ENCODE measurements around the gene DIABLO.
"Not testable (repeated sequence)": the region's sequence is repeated elsewhere in the genome, so short reads cannot be mapped to it uniquely, and the experiment has no call there.

DIABLO gene

DNA sequence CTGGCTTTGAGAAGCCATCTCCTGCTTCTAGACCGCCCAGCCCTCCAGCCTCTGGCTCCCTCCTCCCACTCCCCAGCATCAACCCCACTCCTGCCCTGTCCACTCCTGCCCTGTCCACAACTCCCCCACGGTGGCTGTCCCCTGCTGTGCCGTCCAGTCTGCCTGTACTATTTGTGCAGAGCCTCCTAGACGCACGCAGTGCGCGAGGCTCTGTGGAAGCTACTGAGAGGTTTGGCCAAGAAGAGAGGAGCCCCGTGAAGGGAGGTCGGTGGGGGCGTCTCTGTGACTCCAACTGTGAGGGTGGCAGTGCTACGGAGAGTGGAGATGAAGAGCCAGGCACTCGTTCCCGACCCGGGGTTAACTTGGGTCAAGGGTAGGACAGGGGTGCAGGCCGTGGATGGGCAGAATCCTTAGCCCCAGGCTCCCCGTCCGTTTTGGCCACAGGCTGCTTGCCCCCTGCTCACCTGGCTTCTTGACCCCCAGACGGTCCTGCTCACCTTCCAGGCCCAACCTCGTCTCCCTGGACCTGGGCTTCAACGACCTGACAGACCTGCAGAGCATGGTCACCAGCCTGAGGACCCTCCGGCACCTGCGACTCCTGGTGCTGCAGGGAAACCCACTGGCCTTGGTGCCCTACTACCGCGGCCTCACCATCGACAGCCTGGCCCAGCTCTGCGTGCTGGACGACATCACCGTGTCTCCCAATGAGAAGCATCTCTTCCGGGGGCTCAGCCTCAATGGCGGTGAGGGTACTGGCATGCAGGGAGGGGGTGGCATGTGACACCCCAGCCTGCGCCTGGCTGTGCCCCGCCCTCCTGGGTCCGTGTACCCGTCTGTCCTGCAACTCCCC, 36.0 kb downstream of the DIABLO start:
- DNase-seq (ENCODE audit: low read depth), result no peak

DNA sequence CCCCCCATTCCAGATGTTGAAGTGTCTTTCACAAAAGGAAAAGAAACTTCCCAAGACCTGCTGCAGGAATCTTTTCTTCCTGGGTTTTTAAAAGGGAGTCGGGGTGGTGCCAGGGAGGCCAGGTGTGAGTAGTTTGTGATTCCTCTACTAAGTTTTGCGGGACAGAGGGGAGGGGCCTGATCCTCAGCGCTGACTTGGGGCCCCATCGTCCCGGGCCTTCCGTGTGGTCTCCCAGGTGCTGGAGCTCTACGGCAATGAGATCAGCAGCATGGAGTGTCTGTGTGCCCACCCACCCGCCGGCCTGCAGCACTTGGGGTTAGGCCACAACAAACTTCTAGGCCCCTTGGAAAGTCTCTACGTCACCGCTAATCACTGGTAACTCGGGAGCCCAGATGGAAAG, 38.4 kb downstream of the DIABLO start:
- no peak for DNase-seq (ENCODE audit: low read depth)

DNA sequence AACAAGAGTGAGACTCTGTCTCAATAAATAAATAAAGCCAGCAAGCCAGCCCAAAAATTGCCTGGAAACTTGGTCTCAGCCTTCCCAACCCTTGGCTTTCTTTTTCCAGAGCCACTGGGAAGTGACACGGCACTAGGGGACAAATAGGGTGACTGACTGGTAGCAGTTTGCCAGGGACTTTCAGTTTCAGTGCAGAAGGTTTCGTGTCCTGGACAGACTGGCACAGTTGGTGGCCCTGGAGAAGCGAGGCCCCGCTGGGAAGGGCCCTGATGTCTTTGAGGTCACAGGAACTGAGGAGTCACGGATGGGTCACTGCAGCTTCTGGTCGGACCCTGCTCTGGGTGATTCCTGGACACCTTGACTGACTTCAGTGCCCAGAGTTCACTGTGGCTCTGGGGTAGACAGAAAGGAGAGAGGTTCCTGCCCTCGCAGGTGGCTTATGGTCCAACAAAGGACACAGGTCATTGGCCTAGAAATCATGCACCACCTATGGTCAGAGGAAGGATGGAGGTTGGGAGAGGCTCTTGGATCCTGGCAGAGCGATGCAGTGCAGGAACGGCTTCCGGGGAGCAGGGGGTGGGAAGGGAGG, 40.3 kb downstream of the DIABLO start:
- no peak for DNase-seq (ENCODE audit: low read depth)

- DNase-seq (ENCODE audit: low read depth), result no peak
Observed at GRCh38 chr12:122185079-122185478, 40.8 kb downstream of the DIABLO start.

- DNase-seq (ENCODE audit: low read depth), result no peak
Observed at GRCh38 chr12:122184517-122184916, 41.3 kb downstream of the DIABLO start.

DNA sequence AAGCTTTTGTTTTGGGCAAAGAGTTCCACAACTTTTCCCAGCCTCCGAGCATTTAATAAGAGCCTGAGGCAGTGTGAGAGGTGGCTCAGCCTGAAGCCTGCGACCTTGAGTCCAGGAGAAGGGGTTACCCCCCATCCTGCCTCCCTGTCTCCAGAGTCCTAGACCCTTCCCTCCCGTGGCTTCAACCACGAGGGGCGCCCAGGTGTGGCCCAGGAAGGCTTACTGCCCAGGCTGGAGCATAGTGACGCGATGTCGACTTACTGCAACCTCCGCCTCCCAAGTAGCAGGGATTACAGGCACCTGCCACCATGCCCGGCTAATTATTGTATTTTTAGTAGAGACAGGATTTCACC, 42.3 kb downstream of the DIABLO start:
- DNase-seq (ENCODE audit: low read depth), result no peak

DNA sequence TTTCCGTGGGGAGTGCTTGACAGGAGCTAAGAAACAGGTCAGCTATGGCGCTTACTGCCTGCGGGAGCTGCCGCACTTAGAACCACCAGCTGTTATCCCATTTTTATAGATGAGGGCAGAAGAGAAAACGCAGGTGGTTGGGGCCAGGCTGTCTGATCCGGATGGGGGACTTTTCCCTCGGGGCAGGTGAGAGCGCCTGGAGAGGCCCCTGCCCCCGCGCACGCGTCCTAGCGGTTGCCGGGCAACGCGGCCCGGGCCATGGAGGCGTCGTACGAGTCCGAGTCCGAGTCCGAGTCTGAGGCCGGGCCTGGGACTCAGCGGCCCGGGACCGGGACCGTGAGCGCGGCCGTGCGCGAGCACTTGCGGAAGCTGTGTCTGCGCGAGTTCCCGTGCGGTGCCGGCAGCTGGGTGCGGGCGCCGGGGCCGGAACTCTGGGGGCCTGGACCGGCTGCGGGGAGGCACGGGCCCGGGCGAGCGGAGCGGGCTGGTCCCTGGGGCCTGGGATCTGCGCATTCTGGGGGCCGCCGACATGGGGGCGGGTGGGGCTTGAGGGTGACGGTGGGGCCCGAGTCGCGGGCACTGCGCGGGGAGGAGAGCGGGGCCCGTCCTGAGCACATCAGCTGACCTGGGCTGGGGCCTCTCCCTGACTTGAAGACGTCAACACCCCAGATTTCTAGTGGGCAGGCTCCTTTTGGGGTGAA, 42.8 kb downstream of the DIABLO start, which contains the start of gene LRRC43:
LRRC43 (plus strand) TSS at position 237 of the 701 bp plus-strand sequence; CDS start at position 259, 22 bp downstream.
- no peak for DNase-seq (ENCODE audit: low read depth)

- DNase-seq (ENCODE audit: low read depth), result not testable (repeated sequence)
Observed at GRCh38 chr12:122176473-122176872, 49.4 kb downstream of the DIABLO start.

- DNase-seq (ENCODE audit: low read depth), result no peak
Observed at GRCh38 chr12:122174155-122174845, 51.6 kb downstream of the DIABLO start, which contains the start of gene IL31. Gene IL31, minus strand, starts transcription at chr12:122174221. Its CDS starts 49 bp downstream, at chr12:122174172.

DNA sequence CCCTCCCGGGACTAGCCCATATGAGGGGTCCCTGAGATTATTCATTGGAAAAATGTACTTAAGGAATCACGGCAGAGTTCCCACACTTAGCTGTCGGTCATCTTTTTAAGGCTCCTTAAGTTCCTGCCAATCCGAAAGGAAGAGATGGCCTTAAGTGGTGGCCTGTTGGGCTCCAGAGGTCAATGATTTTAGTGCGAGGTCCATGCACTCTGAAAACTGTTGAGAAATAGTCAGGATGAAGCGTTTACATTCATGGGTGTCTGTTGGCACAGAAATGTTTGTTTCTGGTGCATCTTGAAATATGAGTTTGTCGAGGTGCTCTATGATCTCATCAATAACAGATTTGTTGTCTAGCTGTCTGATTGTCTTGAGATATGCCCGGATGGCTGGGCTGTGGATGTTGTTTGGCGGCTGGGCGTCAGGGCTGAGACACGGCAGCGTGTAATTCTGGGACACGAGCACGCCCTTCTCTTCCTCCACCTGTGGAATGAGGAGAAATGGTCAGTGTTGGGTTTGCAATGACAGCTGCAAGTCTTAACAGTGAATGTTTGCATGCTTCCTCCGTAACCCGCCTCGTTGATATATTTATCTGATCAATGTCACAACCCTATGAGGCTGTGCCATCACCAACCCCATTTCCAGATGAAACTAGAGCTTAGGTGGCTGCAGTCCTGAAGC, 53.5 kb downstream of the DIABLO start:
- DNase-seq (ENCODE audit: low read depth), result no peak

GRCh38 chr12:122171399-122171798, 54.5 kb downstream of the DIABLO start:
- no peak for DNase-seq (ENCODE audit: low read depth)

- no peak for DNase-seq (ENCODE audit: low read depth)
Observed at GRCh38 chr12:122168492-122168891, 57.4 kb downstream of the DIABLO start.

DNA sequence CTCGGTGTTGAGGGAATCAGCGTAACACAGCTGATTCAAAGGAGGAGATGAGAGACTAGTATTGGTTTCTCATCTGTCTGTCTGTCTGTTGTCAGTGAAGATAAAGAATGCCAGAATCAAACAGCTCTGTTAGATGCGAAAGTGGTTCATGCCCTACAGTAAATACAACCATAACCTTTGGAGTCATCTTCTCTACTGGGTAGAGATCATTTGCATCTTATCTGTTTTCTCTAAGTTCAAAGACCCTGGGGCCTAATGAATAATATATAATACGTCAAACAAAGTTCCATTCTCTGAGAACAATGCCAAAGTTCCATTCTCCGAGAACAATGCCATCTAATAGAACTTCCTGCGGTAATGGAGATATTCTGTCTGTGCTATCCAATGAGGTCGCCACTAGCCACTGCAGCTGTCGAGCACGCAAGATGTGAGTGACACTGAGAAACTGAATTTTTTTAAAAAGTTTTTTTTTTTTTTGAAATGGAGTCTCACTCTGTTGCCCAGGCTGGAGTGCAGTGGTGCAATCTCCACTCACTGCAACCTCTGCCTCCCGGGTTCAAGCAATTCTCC, 58.4 kb downstream of the DIABLO start:
- no peak for DNase-seq (ENCODE audit: low read depth)

DNA sequence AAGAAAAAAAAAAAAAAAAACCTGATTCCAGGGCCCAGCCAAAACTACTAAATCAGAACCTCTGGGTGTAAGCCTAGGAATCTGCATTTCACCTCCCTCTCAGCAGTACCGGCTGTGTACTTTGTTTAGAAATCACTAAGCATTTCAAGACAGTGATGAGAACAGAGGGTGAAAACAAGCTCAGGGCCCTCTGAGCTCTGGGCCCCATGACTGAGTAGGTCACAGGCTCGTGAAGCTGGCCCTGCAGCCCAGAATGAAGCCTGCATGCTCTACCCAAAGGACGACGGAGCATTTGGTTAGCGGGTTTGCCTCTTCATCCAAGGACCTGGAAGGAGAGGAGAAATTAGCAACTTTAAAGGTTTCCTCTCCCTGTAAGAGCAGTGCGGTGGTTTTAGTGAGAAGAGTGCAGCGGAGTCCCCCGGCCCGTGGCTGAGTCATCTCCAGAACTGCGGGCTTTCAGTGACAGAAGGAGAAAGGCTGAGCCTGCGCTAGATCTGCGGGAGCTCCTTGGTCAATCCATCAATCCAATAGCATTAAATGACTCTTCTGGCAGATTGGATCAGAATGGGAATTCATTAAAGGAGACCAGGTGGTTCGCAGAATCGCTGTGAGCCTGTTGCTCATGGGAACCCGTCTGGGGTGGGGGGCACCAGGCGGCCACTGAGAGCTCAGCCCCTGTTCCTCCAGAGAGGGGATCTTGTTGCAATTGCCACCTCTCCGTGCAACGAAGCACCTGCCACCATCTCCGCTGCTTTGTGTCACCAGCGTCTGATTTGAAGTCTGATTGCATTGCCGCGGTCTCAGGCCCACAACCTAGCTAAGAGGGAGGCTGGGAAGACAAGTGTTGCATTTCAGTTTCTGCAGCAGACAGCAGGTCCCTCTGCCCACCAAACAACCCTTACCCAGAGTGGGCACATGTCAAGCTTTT, 59.2 kb downstream of the DIABLO start:
- no peak for DNase-seq (ENCODE audit: low read depth)

- DNase-seq (ENCODE audit: low read depth), result no peak
Observed at GRCh38 chr12:122162976-122163375, 62.9 kb downstream of the DIABLO start.

- DNase-seq (ENCODE audit: low read depth), result no peak
Observed at GRCh38 chr12:122161682-122162081, 64.2 kb downstream of the DIABLO start.

- no peak for DNase-seq (ENCODE audit: low read depth)
Observed at GRCh38 chr12:122160761-122161160, 65.1 kb downstream of the DIABLO start.

DNA sequence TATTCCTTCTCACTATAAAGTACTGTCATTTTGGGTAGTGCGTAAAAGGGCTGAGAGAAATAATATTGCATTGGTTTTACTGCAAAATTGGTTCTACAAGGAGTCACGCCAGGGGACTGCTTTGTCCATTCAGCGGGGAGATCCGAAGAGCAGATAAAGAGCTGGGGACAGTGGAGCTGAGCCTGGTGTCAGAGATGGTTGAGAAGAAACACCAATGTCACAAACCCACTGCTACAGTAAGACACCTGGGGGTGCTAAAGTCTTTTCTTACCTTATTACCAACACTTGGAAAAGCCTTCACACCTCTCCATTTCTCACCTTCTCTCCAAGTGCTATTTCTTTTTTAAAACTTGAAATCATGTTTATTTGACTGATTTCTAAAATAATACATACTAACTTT, 66.0 kb downstream of the DIABLO start:
- DNase-seq (ENCODE audit: low read depth), result no peak

DNA sequence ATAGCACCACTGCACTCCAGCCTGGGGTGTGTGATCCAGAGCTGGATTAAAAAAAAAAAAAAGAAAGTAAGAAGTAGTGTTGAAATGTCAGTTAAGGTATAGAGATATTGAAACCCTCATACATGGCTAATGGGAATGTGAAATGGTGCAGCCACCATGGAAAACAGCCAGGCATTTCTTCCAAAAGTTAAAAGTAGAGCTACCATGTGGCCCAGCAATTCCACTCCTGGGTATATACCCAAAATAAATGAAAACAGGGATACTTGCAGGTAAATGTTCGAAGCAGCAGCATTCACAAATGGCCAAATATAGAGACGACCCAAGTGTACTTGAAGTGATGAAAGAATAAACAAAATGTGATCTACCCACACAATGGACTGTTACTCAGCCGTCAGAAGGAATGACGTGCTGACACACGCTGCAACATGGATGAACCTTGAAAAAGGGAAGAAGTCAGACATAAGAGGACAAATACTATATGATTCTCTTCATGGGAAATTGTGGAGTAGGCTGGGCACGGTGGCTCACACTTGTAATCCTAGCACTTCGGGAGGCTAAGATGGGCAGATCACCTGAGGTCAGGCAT, 67.1 kb downstream of the DIABLO start:
- DNase-seq (ENCODE audit: low read depth), result no peak
